HUES64 (cell line): Measurements from ENCODE around the gene PADI1.

ENCODE experiments used
- H3K27ac ChIP-seq: 2 replicates; pipeline ENCODE4 v1.7.0; 2013; ENCODE audit warnings: low read depth, low read length, inconsistent platforms
- H3K27me3 ChIP-seq: 2 replicates; pipeline ENCODE4 v1.6.1; 2013; ENCODE audit warnings: mild to moderate bottlenecking, low read length; ENCODE audit not compliant: insufficient read depth
- H3K36me3 ChIP-seq: 2 replicates; pipeline ENCODE4 v1.6.1; 2013; ENCODE audit warnings: mild to moderate bottlenecking, low read length; ENCODE audit not compliant: insufficient read depth
- H3K4me1 ChIP-seq: 2 replicates; pipeline ENCODE4 v1.6.1; 2013; ENCODE audit warnings: mild to moderate bottlenecking, low read length, moderate library complexity; ENCODE audit not compliant: insufficient read depth
- H3K4me3 ChIP-seq: 2 replicates; pipeline ENCODE4 v1.5.1; 2013; ENCODE audit warnings: mild to moderate bottlenecking, low read length, moderate library complexity
- H3K9ac ChIP-seq: 2 replicates; pipeline ENCODE4 v1.6.1; 2013; ENCODE audit warnings: mild to moderate bottlenecking, low read depth, low read length
- H3K9me3 ChIP-seq: 2 replicates; pipeline ENCODE4 v1.6.1; 2013; ENCODE audit warnings: low read depth, low read length; ENCODE audit not compliant: insufficient read depth
- WGBS: fragments of 150-250, 120-280 bp; methylation state at CpG from one replicate; pipeline ENCODE4 v1.1.7; 2013; ENCODE audit warnings: missing lambda C conversion rate; 5-methylcytosine and 5-hydroxymethylcytosine counted together

PADI1 gene

GRCh38 chr1:17200246-17200645 lies 4.7 kb upstream of the PADI1 start:
- Histone ChIP-seq H3K27me3 (no peaks in the 10 kb centered on the region), H3K4me1 (peaks cover 8% of the 10 kb centered on the region), H3K9me3 (no peaks in the 10 kb centered on the region), H3K9ac (no peak overlapping the region), H3K27ac (no peak overlapping the region), H3K4me3 (no peak overlapping the region), H3K36me3 (no peaks in the 10 kb centered on the region)
- 86% methylated on average over 6 of the region's 8 CpGs for WGBS

- H3K9me3 ChIP-seq: no peaks in the 10 kb centered on the region
- peaks cover 8% of the 10 kb centered on the region for H3K4me1 ChIP-seq
- H3K27ac ChIP-seq: no peak overlapping the region
- H3K27me3 ChIP-seq: no peaks in the 10 kb centered on the region
- H3K9ac ChIP-seq: no peak overlapping the region
- no peak overlapping the region for H3K4me3 ChIP-seq
- no peaks in the 10 kb centered on the region for H3K36me3 ChIP-seq
- WGBS: 87% methylated on average over 5 of the region's 5 CpGs
Observed at GRCh38 chr1:17200756-17201155, 4.2 kb upstream of the PADI1 start.

GRCh38 chr1:17201201-17202021 lies 3.5 kb upstream of the PADI1 start:
- no peaks in the 10 kb centered on the region for H3K27me3 ChIP-seq
- H3K36me3 ChIP-seq: no peaks in the 10 kb centered on the region
- WGBS: 73% methylated on average over 9 of the region's 9 CpGs

GRCh38 chr1:17205652-17206051 lies 724 bp downstream of the PADI1 start:
- no peaks in the 10 kb centered on the region for H3K27me3 ChIP-seq
- H3K9me3 ChIP-seq: no peaks in the 10 kb centered on the region
- no peak overlapping the region for H3K4me3 ChIP-seq
- H3K27ac ChIP-seq: no peak overlapping the region
- no peaks in the 10 kb centered on the region for H3K36me3 ChIP-seq
- H3K9ac ChIP-seq: no peak overlapping the region
- H3K4me1 ChIP-seq: peaks cover 8% of the 10 kb centered on the region
- 95% methylated on average over 7 of the region's 7 CpGs for WGBS

More at GRCh38 chr1:17201201-17202021, 3.5 kb upstream of the PADI1 start:
- Histone ChIP-seq H3K4me3 (no peak overlapping the region), H3K4me1 (peaks cover 8% of the 10 kb centered on the region), H3K9me3 (no peaks in the 10 kb centered on the region), H3K9ac (no peak overlapping the region), H3K27ac (no peak overlapping the region)

GRCh38 chr1:17206196-17206595 lies 1.3 kb downstream of the PADI1 start:
- 73% methylated on average over 4 of the region's 4 CpGs for WGBS
- no peak overlapping the region for H3K27ac ChIP-seq
- H3K9ac ChIP-seq: no peak overlapping the region
- no peak overlapping the region for H3K4me3 ChIP-seq
- no peaks in the 10 kb centered on the region for H3K9me3 ChIP-seq
- no peaks in the 10 kb centered on the region for H3K36me3 ChIP-seq
- H3K4me1 ChIP-seq: peaks cover 6% of the 10 kb centered on the region
- H3K27me3 ChIP-seq: no peaks in the 10 kb centered on the region

- H3K4me1 ChIP-seq: no peaks in the 10 kb centered on the region
- no peaks in the 10 kb centered on the region for H3K9me3 ChIP-seq
- H3K27me3 ChIP-seq: no peaks in the 10 kb centered on the region
- no peak overlapping the region for H3K9ac ChIP-seq
- no peaks in the 10 kb centered on the region for H3K36me3 ChIP-seq
- H3K27ac ChIP-seq: no peak overlapping the region
- no peak overlapping the region for H3K4me3 ChIP-seq
- 91% methylated on average over 4 of the region's 4 CpGs for WGBS
Observed at GRCh38 chr1:17207046-17207445, 2.1 kb downstream of the PADI1 start.

- Histone ChIP-seq H3K27ac (no peak overlapping the region), H3K9ac (no peak overlapping the region), H3K27me3 (no peaks in the 10 kb centered on the region), H3K9me3 (no peaks in the 10 kb centered on the region), H3K36me3 (no peaks in the 10 kb centered on the region), H3K4me3 (no peak overlapping the region), H3K4me1 (no peaks in the 10 kb centered on the region)
- 84% methylated on average over 5 of the region's 5 CpGs for WGBS
Observed at GRCh38 chr1:17207540-17207939, 2.6 kb downstream of the PADI1 start.

GRCh38 chr1:17207966-17208418 lies 3.1 kb downstream of the PADI1 start:
- 72% methylated on average over 2 of the region's 2 CpGs for WGBS
- no peaks in the 10 kb centered on the region for H3K27me3 ChIP-seq
- H3K9ac ChIP-seq: no peak overlapping the region
- no peaks in the 10 kb centered on the region for H3K9me3 ChIP-seq
- no peaks in the 10 kb centered on the region for H3K4me1 ChIP-seq
- no peaks in the 10 kb centered on the region for H3K36me3 ChIP-seq
- H3K4me3 ChIP-seq: no peak overlapping the region
- H3K27ac ChIP-seq: no peak overlapping the region

- H3K9ac ChIP-seq: no peak overlapping the region
- H3K4me1 ChIP-seq: no peaks in the 10 kb centered on the region
- H3K36me3 ChIP-seq: no peaks in the 10 kb centered on the region
- no peak overlapping the region for H3K4me3 ChIP-seq
- no peaks in the 10 kb centered on the region for H3K27me3 ChIP-seq
- no peak overlapping the region for H3K27ac ChIP-seq
- no peaks in the 10 kb centered on the region for H3K9me3 ChIP-seq
- WGBS: over 99% methylated on average over 3 of the region's 3 CpGs
Observed at GRCh38 chr1:17208546-17208945, 3.6 kb downstream of the PADI1 start.

- WGBS: 74% methylated on average over 4 of the region's 5 CpGs
- Histone ChIP-seq H3K4me3 (no peak overlapping the region), H3K4me1 (no peaks in the 10 kb centered on the region)
Observed at GRCh38 chr1:17209430-17209829, 4.5 kb downstream of the PADI1 start.

GRCh38 chr1:17210176-17210575 lies 5.2 kb downstream of the PADI1 start:
- 88% methylated on average over 8 of the region's 8 CpGs for WGBS
- H3K27ac ChIP-seq: no peak overlapping the region
- H3K27me3 ChIP-seq: no peaks in the 10 kb centered on the region
- no peaks in the 10 kb centered on the region for H3K36me3 ChIP-seq
- H3K9ac ChIP-seq: no peak overlapping the region
- H3K4me1 ChIP-seq: no peaks in the 10 kb centered on the region; the same call in 1 of the 2 replicates
- no peak overlapping the region for H3K4me3 ChIP-seq
- no peaks in the 10 kb centered on the region for H3K9me3 ChIP-seq

More at GRCh38 chr1:17209430-17209829, 4.5 kb downstream of the PADI1 start:
- Histone ChIP-seq H3K9me3 (no peaks in the 10 kb centered on the region), H3K9ac (no peak overlapping the region), H3K36me3 (no peaks in the 10 kb centered on the region), H3K27me3 (no peaks in the 10 kb centered on the region), H3K27ac (no peak overlapping the region)
